Measurements from ENCODE around the gene P2RX7. TPM values are rescaled to one million over a fixed set of nuclear protein-coding genes. Genes with fewer than 3 reads are reported as not detected.

P2RX7 gene
- total RNA-seq, 1 experiment from 2014 or later = 0.55 TPM

DNA sequence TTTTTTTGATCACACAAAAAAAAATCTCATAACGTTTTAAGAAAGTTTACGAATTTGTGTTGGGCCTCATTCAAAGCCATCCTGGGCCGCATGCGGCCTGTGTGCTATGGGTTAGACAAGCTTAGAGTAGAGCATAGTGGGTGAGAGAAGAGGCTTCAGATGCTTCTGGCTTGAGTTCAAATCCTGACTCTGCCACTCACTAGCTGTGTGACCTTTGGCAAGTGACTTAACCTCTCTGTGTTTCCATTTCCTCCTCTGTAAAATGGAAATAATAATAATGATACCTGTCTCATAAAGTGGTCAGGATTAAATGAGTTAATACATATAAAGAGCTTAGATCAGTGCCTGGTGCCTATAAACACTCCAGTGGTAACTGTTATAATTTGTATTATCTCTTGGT lies 83.4 kb downstream of the P2RX7 start:
- H3K36me3 Mint-ChIP-seq = no peaks in the 10 kb centered on the region
- H3K27ac Mint-ChIP-seq = no peak overlapping the region
- ChIA-PET POLR2A (no interaction called here), CTCF (no interaction called here)
- H3K4me1 Mint-ChIP-seq = peaks cover 2% of the 10 kb centered on the region
- no peak for DNase-seq (ENCODE audit: low spot score)
- H3K4me3 Mint-ChIP-seq = no peak overlapping the region
- no peak for ATAC-seq
- no peak for TF ChIP-seq SMAD3 (CRISPR knock-in tag; IDR thresholded peaks at IDR 0.05; ENCODE audit: borderline replicate concordance)
- TF ChIP-seq, protein P1, sequence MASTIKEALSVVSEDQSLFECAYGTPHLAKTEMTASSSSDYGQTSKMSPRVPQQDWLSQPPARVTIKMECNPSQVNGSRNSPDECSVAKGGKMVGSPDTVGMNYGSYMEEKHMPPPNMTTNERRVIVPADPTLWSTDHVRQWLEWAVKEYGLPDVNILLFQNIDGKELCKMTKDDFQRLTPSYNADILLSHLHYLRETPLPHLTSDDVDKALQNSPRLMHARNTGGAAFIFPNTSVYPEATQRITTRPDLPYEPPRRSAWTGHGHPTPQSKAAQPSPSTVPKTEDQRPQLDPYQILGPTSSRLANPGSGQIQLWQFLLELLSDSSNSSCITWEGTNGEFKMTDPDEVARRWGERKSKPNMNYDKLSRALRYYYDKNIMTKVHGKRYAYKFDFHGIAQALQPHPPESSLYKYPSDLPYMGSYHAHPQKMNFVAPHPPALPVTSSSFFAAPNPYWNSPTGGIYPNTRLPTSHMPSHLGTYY (CRISPR knock-in tag; IDR thresholded peaks at IDR 0.05) = no peak
- no peak for TF ChIP-seq ESRRA (CRISPR knock-in tag; IDR thresholded peaks at IDR 0.05; ENCODE audit: borderline replicate concordance)
- TF ChIP-seq, protein P2, sequence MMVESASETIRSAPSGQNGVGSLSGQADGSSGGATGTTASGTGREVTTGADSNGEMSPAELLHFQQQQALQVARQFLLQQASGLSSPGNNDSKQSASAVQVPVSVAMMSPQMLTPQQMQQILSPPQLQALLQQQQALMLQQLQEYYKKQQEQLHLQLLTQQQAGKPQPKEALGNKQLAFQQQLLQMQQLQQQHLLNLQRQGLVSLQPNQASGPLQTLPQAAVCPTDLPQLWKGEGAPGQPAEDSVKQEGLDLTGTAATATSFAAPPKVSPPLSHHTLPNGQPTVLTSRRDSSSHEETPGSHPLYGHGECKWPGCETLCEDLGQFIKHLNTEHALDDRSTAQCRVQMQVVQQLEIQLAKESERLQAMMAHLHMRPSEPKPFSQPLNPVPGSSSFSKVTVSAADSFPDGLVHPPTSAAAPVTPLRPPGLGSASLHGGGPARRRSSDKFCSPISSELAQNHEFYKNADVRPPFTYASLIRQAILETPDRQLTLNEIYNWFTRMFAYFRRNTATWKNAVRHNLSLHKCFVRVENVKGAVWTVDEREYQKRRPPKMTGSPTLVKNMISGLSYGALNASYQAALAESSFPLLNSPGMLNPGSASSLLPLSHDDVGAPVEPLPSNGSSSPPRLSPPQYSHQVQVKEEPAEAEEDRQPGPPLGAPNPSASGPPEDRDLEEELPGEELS (CRISPR knock-in tag; IDR thresholded peaks at IDR 0.05) = no peak
- H3K27me3 Mint-ChIP-seq (ENCODE audit: low read depth) = no peaks in the 10 kb centered on the region
- no peaks in the 10 kb centered on the region for H3K9me3 Mint-ChIP-seq

DNA sequence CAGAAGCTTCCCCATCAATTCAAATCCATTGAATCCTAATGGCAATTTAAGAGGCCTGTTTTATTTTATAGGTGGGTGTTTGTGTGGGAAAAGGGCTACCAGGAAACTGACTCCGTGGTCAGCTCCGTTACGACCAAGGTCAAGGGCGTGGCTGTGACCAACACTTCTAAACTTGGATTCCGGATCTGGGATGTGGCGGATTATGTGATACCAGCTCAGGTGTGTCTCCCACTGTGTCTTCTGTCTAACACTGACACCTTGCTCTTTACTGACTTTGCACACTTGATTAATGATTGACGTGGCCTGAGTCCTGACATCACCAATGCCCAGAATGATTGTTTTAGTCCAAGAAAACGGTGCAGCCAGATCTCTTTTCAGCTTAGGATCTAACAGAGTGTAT lies 84.4 kb downstream of the P2RX7 start:
- Mint-ChIP-seq H3K4me3 (no peak overlapping the region), H3K4me1 (no peaks in the 10 kb centered on the region), H3K27me3 (ENCODE audit: low read depth) (no peaks in the 10 kb centered on the region), H3K9me3 (no peaks in the 10 kb centered on the region), H3K36me3 (no peaks in the 10 kb centered on the region), H3K27ac (no peak overlapping the region)
- TF ChIP-seq NFE2L1 (CRISPR knock-in tag; IDR thresholded peaks at IDR 0.05) (no peak), JAZF1 (CRISPR knock-in tag; IDR thresholded peaks at IDR 0.05) (no peak), ZNF396 (CRISPR knock-in tag; IDR thresholded peaks at IDR 0.05; ENCODE audit: borderline replicate concordance) (no peak)
- TF ChIP-seq, protein P3, sequence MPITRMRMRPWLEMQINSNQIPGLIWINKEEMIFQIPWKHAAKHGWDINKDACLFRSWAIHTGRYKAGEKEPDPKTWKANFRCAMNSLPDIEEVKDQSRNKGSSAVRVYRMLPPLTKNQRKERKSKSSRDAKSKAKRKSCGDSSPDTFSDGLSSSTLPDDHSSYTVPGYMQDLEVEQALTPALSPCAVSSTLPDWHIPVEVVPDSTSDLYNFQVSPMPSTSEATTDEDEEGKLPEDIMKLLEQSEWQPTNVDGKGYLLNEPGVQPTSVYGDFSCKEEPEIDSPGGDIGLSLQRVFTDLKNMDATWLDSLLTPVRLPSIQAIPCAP (CRISPR knock-in tag; IDR thresholded peaks at IDR 0.05) = no peak
- TF ChIP-seq, protein P4, sequence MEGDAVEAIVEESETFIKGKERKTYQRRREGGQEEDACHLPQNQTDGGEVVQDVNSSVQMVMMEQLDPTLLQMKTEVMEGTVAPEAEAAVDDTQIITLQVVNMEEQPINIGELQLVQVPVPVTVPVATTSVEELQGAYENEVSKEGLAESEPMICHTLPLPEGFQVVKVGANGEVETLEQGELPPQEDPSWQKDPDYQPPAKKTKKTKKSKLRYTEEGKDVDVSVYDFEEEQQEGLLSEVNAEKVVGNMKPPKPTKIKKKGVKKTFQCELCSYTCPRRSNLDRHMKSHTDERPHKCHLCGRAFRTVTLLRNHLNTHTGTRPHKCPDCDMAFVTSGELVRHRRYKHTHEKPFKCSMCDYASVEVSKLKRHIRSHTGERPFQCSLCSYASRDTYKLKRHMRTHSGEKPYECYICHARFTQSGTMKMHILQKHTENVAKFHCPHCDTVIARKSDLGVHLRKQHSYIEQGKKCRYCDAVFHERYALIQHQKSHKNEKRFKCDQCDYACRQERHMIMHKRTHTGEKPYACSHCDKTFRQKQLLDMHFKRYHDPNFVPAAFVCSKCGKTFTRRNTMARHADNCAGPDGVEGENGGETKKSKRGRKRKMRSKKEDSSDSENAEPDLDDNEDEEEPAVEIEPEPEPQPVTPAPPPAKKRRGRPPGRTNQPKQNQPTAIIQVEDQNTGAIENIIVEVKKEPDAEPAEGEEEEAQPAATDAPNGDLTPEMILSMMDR (IDR thresholded peaks at IDR 0.05) = no peak
- no peak for ATAC-seq
- ChIA-PET POLR2A (no interaction called here), CTCF (interaction anchor here (0.9 to 2.0 kb wide), 3 partner anchors 13 to 226 kb away, joined by 3 to 6 read pairs (median 3); no protein-coding TSS in a partner anchor)
- no peak for DNase-seq (ENCODE audit: low spot score)

DNA sequence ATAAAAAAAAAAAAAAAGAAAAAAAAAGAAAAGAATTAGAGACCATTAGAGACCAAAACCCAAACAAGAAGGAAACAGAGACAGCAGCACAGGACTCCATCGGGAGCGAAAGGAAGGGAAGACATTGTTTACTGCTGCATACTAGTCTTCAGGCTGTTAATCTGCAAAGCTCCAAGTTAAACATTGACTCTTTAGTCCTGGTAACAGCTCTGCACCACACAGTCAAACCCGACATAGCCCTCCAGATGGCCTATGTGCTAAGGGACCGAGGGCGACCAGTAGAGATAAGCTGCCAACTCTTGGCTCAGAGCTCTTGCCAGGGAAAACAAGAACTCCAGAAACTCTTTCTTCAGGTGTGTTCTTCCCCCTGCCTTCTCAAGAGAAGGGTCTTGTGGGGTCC lies 85.1 kb downstream of the P2RX7 start:
- Mint-ChIP-seq H3K4me3 (no peak overlapping the region), H3K27me3 (ENCODE audit: low read depth) (no peaks in the 10 kb centered on the region), H3K27ac (no peak overlapping the region), H3K4me1 (no peaks in the 10 kb centered on the region), H3K36me3 (no peaks in the 10 kb centered on the region), H3K9me3 (no peaks in the 10 kb centered on the region)
- POLR2A ChIA-PET = interaction anchor here (0.5 kb wide), 1 partner anchor 14 kb away, joined by 3 read pairs; no protein-coding TSS in a partner anchor
- ATAC-seq (no peak), DNase-seq (ENCODE audit: low spot score) (no peak)
- CTCF ChIA-PET = interaction anchor here (0.9 to 2.0 kb wide), 2 partner anchors 13 to 226 kb away, joined by 3 to 6 read pairs; no protein-coding TSS in a partner anchor
- TF ChIP-seq, protein P5, sequence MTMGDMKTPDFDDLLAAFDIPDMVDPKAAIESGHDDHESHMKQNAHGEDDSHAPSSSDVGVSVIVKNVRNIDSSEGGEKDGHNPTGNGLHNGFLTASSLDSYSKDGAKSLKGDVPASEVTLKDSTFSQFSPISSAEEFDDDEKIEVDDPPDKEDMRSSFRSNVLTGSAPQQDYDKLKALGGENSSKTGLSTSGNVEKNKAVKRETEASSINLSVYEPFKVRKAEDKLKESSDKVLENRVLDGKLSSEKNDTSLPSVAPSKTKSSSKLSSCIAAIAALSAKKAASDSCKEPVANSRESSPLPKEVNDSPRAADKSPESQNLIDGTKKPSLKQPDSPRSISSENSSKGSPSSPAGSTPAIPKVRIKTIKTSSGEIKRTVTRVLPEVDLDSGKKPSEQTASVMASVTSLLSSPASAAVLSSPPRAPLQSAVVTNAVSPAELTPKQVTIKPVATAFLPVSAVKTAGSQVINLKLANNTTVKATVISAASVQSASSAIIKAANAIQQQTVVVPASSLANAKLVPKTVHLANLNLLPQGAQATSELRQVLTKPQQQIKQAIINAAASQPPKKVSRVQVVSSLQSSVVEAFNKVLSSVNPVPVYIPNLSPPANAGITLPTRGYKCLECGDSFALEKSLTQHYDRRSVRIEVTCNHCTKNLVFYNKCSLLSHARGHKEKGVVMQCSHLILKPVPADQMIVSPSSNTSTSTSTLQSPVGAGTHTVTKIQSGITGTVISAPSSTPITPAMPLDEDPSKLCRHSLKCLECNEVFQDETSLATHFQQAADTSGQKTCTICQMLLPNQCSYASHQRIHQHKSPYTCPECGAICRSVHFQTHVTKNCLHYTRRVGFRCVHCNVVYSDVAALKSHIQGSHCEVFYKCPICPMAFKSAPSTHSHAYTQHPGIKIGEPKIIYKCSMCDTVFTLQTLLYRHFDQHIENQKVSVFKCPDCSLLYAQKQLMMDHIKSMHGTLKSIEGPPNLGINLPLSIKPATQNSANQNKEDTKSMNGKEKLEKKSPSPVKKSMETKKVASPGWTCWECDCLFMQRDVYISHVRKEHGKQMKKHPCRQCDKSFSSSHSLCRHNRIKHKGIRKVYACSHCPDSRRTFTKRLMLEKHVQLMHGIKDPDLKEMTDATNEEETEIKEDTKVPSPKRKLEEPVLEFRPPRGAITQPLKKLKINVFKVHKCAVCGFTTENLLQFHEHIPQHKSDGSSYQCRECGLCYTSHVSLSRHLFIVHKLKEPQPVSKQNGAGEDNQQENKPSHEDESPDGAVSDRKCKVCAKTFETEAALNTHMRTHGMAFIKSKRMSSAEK (CRISPR knock-in tag; IDR thresholded peaks at IDR 0.05; ENCODE audit: borderline replicate concordance) = no peak
- TF ChIP-seq NR2C2 (CRISPR knock-in tag; IDR thresholded peaks at IDR 0.05) (no peak), RELA (CRISPR knock-in tag; IDR thresholded peaks at IDR 0.05; ENCODE audit: borderline replicate concordance) (no peak), ZNF138 (CRISPR knock-in tag; conservative IDR thresholded peaks at IDR 0.05) (no peak), FOXJ3 (CRISPR knock-in tag; IDR thresholded peaks at IDR 0.05; ENCODE audit: borderline replicate concordance) (no peak), RORB (CRISPR knock-in tag; IDR thresholded peaks at IDR 0.05) (no peak), SMAD3 (CRISPR knock-in tag; IDR thresholded peaks at IDR 0.05; ENCODE audit: borderline replicate concordance) (no peak)
- TF ChIP-seq, protein P6, sequence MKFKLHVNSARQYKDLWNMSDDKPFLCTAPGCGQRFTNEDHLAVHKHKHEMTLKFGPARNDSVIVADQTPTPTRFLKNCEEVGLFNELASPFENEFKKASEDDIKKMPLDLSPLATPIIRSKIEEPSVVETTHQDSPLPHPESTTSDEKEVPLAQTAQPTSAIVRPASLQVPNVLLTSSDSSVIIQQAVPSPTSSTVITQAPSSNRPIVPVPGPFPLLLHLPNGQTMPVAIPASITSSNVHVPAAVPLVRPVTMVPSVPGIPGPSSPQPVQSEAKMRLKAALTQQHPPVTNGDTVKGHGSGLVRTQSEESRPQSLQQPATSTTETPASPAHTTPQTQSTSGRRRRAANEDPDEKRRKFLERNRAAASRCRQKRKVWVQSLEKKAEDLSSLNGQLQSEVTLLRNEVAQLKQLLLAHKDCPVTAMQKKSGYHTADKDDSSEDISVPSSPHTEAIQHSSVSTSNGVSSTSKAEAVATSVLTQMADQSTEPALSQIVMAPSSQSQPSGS (CRISPR knock-in tag; IDR thresholded peaks at IDR 0.05; ENCODE audit: borderline replicate concordance, low read depth) = no peak
- TF ChIP-seq, protein P7, sequence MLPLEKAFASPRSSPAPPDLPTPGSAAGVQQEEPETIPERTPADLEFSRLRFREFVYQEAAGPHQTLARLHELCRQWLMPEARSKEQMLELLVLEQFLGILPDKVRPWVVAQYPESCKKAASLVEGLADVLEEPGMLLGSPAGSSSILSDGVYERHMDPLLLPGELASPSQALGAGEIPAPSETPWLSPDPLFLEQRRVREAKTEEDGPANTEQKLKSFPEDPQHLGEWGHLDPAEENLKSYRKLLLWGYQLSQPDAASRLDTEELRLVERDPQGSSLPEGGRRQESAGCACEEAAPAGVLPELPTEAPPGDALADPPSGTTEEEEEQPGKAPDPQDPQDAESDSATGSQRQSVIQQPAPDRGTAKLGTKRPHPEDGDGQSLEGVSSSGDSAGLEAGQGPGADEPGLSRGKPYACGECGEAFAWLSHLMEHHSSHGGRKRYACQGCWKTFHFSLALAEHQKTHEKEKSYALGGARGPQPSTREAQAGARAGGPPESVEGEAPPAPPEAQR (CRISPR knock-in tag; IDR thresholded peaks at IDR 0.05) = no peak
- TF ChIP-seq, protein P8, sequence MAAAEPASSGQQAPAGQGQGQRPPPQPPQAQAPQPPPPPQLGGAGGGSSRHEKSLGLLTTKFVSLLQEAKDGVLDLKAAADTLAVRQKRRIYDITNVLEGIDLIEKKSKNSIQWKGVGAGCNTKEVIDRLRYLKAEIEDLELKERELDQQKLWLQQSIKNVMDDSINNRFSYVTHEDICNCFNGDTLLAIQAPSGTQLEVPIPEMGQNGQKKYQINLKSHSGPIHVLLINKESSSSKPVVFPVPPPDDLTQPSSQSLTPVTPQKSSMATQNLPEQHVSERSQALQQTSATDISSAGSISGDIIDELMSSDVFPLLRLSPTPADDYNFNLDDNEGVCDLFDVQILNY (CRISPR knock-in tag; IDR thresholded peaks at IDR 0.05) = no peak
